Superior temporal gyrus (tissue), 1 donor: ENCODE results near the gene B3GNT2.
"Not testable (repeated sequence)": the region's sequence is repeated elsewhere in the genome, so short reads cannot be mapped to it uniquely, and the experiment has no call there.

Experiments
- DNase-seq: peaks from one replicate; pipeline ENCODE4 v3.0.0-alpha.2; 2016; ENCODE audit errors: extremely low spot score

B3GNT2 gene

DNA sequence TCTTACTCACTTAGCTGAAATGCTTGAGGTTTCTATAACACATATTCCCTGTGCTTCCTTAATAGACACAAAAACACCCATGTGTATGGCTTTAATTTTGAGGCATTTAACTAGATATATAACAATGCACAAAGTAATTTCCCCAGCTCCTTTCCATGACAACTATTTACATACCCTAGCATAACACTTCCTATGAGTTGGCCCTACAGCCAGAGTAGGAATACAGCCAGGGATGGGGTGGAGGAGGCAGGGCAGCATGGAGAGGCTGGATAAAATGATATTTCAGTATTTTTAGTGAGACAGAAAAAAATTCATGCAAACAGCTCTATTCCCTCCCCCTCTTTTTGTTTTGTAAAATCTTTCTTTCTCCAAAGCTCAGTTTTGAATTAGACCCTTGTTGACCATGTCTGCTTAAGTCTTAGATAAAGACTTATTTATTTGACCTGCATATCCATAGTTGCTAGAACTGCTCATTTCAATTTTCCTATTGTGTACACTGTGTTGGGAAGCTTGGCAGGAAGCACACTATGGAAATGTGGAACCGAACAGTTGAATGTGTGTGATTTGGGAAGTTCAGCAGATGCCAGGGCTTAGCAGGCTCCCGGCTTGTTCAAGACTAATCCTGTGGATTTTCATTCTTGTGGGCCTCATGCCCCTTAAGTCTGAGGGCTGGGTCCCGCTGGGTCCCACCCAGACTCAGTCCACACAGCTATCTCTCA lies 11.2 kb upstream of the B3GNT2 start:
- no peak for DNase-seq

DNA sequence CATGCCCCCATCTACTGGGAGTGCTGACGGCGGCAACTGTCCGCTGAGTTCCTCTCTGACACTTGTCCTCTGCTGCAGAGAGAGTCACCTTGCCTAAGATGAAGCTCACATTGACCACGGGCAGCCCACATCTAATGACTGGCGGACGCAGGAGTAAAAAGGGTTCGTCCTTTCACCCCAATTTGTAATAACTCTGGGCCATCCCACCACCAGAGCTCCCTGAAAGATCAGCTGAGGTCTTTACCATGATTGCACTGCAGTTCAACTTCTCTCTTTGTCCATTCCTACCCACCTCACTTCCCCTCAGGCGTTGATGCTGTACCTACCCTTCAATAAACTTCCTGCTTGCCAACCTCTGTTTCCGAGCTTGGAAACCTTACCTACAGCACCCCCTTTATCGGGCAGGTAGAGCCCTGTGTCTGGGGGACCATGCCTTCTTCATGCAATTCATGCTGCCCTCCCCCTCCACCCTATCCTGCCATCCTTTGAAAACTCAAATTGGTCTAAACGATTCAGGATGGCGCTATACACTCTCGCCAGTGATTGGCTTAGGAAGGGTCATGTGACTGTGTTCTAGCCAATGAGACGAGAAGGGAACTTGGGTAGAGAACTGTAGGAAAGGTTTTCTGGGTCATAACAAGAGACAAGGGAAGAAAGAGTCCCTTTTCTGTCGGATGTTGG lies 10.3 kb upstream of the B3GNT2 start:
- DNase-seq: no peak

DNA sequence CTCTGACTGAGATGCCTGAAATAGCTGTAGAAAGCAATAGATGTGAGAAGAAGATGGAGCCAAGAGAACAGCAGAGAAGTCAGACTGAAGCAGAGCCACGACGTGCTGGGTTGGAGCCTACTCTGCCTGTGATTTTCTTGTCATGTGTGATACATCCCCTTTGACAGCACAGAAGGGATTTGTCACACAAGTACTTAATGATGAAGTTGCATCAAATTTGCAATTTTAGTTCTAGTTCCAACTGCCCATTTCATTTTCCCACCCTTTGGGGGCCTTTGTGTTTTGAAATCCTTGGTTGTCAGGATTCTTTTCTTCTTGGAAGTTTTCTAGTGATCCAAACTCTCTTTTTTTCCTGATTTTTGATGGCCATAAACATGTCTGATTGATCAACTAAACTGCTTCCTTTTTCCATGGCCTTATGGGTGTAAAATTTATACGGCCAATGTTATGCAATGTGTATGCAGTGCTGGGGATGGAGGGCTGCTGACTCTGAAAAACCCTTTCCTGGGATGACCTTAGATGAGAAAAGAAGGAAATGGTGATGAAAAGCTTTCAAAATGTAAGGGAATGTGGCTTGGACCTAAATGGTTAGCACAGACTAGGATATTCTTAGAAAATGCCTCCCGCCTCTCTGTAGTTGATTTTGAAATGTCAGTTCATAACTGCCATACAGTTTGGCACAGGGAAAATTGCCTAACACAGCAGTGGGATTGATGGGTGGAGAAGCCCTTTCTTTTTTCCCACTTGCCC lies 9.6 kb upstream of the B3GNT2 start:
- DNase-seq: peak; percentile 40

DNA sequence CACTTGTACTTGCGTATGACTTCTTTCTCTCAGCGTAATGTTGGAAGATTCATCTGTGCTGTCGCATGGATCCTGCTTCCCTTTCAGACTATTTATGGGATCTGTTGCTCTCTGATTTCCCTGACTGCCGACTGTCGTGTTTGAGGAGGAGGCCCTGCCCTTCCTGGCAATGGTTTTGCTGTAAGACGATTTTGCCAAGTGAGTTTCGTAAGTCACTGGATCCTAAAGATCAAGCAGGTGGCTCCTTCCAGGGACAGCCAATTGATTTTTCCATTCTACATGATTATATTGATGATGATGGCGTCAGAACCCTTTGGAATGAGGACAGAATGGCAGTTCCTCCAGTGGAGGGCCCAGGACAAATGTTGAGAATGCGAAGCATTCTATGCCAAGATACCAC lies 8.7 kb upstream of the B3GNT2 start:
- DNase-seq: no peak

DNA sequence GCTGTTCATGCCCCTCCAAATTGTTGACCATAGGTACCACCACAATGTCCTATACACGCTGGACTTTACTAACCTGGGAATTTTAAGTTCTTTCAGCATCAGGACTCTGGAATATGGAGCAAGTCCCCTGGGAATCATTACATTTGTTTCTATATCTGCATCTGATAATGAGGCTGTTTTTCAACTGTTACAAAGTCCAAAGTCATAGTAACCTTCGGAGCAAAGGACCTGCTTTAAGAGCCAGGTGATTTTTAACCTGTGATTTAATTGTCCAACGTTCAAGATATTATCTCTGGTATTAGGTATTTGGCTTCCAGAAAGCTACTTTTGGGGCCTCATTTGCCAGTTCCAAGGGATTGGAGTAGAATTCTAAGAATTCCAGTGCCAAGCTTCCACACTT lies 7.5 kb upstream of the B3GNT2 start:
- no peak for DNase-seq

DNA sequence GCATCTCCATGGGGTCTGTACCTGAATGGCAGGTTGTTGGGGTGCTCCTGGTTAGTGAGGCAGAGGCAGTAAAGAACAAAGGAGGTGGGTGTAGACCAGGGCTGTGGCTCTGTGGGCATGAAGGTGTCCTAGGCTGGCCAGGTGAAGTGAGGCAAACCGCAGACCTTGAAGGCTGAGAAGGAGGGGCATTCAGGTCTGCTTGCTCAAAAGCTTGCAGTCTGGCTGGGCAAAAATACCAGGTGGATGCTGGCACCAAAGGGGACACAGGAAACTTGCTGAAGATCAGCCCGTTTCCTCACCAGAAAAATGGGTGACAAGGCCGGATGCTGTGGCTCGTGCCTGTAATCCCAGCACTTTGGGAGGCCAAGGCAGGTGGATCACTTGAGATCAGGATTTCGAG lies 6.7 kb upstream of the B3GNT2 start:
- no peak for DNase-seq

DNA sequence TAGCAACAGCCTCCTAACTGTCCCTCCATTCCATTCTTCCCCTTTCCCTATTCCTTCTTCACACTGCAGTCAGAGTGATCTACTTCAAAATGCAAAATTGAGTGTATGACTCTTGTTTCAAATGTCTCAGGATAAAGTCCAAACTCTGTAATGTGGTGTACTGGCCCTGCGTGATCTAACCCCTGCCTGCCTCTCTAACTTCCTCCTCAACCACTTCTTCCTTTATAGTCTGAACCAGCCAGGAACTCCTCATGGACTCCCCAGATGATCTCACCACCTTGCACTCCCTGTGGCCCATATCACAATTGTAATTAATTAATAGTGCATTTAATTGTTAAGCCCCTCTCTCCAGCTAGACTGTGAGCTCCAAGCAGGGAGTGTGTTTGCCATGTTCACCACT lies 3.1 kb upstream of the B3GNT2 start:
- no peak for DNase-seq

DNA sequence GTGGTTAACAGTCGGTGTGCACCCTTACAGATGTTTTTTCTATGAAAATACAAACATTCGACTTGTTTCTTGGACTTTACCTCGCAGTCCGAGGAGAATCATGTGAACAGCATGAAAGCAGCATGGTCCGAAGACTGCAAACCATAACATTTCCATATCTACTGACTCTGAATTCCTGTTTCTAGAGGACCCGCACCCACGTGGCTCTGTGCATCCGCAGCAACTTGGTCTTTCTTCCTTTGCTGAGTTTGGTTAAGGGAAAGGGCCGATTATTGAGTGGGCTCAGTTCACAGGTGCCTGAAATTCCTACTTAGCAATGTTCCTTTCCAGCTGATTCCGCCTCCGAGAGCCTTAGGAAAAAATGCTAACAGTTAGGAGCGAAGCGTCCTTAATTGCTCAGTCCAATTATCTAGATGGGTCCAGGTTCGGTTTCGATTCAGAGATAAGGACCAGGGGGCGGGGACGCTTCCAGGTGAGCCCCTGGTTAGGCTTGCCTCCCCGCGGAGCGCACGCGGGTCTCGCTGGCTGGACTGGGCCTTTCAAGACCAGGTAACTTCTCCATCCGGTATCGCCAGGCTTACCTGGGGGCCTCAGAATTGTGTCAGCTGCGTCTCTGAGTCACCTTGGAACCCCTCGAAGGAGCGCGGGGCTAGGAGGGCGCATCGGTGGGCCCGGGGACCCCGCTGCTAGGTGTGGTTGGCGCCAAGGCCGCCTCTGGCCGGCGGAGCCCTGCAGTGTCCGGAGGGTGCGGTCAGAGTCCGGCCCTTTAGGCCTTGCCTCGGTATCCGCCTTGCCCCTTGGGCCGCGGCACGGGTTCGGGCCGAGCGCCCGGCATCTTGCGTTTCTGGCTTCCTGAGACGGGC lies 1.1 kb upstream of the B3GNT2 start:
- no peak for DNase-seq

DNA sequence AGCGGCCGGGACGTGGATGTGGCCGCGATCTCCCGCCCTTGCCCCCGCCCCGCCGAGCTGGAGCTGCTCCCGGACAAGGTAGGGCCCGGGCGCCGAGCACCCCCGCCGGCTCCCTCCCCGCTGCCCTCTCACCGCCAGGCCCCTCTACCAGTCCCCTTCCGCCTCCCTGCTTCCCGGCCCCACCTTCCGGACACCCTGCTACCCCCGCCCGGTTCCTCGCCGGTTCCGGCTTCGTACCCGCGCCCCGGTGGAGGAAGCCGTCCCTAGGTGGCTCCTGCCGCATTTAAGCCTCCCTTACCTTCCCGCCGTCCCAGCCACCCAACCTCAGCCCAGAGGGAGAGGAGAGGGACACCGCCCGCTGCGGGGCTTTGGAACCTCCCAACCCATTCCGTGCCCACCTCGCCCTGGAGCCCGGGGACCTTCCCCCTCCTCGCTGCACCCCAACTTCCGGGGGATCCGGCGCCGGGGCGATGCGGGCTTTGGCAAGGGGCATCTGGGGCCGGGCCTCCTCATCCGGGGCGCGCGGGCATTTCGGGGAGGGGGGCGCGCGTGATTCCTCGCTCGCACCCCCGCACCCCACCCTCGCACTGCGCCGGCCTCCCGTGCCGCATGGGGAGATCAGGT lies 475 bp downstream of the B3GNT2 start:
- DNase-seq: no peak

DNA sequence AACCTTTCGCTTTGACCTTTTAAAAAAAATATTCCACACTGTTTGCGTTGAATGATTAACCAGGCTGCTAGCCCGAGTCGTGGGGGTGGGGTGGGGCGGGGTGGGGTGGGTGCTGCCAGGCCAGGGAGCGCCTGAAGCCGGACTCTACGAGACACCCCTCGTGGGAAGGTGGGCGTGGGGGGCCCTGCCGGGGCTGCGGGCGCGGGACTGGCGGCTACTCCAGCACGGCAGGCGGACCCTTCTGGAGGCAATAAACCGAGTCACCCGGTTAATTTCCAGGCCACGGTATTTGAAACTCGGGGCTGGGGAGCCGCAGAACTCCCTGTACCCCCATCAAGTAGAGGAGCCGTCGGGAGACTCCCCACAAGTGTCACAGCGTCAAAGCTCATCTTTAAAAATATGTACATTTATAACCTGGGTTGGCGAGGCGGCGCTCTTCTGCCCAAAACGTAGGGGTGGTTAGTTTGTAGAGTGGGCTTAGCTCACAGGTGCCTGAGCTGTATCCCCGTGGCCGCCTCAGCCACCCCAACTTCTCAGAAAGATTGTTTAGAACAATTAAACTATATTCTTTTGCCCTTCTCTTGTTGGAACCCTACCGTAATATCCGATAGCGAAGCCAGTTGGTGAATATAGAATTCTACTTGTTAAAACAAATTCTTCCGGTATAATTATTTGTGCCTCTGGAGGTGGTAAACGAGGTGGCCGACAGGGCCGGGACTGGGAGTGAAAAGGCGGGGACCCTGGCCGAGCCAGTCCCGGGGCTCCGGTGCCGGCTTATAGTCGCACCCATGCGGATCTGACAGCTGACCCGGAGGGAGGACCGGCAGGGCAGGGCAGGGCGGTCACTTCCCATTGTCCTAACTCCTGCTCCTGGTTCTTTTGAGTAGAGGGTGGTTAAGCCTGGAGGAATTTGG lies 1.4 kb downstream of the B3GNT2 start:
- peak; percentile 38 for DNase-seq

DNA sequence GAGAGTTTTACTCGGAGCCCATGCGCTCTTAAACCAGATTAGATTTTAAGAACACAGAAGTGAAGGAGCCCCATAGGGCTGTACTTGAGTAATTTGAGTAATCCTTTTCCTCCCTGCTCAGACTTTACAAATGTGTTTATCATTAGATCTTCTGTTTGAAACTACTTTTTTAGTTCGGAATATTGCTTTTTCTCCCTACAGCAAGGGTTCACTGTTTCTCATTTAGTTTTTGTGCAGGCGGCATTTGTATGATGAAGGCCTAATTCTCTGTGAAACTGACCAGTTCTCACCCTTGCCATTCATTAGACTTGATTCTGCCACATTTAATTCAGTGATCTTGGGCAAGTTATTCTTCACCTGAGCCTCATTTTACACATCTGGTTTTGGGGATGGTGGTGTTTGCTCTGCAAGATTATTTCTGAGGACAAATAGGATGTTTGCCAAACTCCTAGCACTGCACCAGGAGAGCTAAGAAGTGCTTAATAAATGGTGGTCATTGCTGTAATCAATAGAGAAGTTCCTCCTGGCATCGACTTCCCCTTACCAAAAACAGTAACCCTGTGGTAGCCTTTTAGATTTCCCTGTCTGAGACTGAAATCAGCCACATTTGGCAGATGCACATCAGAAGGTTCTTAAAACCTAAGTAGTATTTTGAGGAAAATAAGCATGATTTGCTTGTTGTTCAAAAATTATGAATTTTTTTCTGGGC lies 2.2 kb downstream of the B3GNT2 start:
- peak; percentile 39 for DNase-seq

DNA sequence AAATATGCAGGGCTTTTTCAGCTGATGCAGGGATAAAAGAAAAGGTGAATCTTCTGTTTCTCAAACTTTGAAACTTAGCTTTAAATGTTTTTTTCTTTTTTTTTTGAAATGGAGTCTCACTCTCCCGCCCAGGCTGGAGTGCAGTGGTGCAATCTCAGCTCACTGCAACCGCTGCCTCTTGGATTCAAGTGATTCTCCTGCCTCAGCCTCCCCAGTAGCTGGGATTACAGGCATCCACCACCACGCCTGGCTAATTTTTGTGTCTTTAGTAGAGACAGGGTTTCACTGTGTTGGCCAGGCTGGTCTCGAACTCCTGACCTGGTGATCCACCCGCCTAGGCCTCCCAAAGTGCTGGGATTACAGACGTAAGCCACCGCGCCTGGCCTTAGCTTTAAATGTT lies 2.9 kb downstream of the B3GNT2 start:
- not testable (repeated sequence) for DNase-seq

DNA sequence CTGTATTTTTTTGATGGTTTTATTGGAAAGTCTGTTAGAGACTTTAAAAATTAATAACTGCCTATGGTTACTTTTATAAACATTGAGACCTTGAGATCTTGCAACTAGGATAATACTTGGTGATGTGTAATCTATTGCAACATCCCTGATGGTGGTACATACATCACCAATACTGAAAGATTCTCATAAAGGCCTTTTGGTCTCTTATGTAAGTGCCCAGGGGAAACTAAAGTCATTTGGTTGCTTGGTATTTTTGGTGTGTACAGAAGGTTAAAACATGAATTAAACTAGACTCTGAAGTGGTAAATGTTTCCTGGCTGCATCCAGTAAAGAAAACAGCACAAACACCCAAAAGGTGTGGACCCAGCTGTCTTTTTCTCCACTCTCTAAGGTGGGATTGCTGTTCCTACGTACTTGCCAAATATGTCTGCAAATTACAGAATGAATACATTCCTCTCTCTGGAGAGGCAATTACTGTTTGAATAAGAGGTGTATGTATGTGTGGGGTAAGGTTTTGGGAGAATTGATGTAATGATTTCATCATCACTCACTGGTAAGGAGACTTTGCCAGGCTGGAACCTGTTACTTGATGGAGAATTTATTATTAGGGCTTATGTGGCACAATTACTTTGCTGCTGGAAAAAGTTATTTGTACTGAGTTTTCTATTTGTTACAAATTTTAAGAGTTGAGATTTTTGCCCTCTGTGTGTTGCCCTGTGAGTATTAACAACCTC lies 3.6 kb downstream of the B3GNT2 start:
- no peak for DNase-seq

DNA sequence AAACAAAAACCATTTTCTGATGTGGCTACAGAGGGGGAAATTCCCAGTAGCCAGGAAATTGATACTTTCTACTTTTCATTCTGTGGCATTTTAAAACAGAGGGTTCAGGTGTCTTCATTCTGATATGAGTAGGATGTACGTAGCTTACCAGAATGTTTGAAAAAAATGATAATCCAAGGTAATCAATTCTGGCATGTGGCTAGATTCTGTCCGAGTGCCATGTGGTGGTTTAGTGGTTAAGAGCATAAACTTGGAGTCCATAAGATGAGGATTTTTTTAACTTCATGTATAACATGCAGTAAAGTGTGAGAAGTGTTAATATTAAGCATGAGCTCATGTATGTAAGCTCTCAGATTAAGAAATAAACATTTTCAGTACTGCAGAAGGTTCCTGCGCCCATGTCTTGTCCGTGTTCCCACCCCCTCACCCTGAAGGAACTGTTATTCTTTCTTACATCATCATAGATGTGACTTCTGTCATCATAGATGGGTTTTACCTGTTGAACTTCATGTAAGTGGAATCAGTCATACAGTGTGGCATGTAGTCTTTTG lies 4.5 kb downstream of the B3GNT2 start:
- DNase-seq: no peak

DNA sequence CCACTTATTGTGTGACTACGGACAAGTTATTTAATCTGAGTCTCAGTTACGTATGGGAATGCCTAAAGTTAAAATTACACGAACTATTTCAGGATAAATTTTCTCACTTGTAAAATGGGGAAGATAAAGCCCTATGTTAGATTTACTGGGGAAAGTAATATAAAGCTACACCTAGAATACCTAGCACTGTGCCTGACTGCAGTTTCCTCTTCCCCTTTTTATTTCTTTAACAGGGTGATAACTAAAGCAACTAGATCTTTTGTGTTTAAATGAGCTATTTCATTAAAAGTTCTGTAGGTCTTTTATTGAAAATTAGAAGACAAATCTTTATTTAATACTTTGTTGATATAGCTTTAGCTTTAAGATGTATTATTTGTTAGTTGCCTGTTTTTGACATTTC lies 5.0 kb downstream of the B3GNT2 start:
- no peak for DNase-seq

DNA sequence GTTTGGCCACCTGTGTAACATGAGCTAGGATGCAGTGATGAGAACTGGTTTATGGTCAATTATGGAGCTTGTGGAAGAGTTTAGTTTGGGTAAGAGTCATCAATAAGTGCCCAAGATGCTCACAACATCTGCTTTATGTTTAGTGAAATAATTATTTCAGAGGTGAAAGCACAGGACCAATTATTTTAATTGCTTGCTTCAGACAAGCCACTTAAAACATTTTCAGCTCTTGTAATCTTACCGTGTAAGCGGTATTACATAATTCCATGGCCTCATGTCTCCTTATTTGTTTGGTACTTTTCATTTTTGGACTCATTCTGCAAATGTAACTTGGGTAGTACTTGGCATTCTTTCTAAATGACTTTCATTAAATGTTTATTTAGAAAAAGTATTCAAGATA lies 5.4 kb downstream of the B3GNT2 start:
- no peak for DNase-seq

DNA sequence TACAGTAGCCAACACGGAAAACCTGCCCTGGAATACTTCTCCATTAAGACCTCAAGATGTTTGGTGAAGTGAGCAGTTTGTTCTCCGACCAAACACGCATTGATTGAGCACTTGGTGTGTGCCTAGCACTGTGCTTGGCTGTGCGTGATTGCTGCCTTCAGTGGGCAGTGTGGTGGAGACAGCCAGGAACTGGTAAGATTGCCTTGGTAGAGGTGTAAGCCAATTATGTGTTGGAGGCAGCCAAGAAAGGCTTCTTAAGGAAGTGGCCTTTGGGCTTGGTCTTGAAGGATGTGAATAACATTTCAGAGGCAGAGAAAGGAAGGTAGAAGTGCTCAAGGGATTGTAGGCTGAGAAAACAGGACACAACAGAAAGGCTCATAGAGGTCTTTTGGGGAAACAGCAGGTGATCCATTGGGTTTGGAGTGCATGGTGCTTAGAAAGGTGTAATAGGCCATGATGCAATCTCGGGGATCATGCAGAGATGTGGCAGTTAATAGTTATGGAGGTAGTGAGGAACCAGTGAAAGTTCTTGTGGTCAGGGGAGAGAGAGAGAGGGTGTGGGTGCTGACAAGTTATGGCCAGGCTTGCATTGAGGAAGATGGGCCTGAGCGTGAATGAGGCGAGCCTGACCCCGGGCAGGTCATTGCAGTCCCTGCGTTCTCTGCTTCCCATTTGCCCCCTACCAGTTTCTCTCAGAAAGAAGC lies 6.3 kb downstream of the B3GNT2 start:
- no peak for DNase-seq

DNA sequence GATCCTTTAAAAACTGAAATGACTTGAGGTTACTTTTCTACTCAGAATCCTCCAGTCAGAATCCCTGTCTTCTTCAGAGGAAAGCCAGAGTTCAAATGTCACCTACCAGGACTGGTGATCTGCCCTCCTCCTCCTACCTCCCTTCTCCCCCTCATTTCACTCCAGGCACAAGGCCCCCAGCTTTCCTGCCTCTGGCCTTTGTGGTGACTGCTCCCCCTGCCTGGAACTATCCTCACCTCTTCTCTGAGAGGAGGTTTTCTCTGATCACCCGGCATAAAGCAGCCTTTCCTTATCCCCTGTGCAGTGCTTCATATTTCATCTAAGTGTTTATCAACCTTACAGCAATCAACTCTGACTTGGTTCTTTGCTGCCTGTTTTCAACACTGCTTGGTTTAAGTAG lies 6.8 kb downstream of the B3GNT2 start:
- no peak for DNase-seq
